Measurements from ENCODE around the gene PRSS36. TPM values are rescaled to one million over a fixed set of nuclear protein-coding genes. Genes with fewer than 3 reads are reported as not detected.

The PRSS36 gene
- total and polyA plus RNA-seq, 9 of the 15 experiments (the other 6 are each of a cell fraction or from before 2014, with no cell fraction given): 0.09 to 1.2 (median 0.54) TPM; not detected in 2

DNA sequence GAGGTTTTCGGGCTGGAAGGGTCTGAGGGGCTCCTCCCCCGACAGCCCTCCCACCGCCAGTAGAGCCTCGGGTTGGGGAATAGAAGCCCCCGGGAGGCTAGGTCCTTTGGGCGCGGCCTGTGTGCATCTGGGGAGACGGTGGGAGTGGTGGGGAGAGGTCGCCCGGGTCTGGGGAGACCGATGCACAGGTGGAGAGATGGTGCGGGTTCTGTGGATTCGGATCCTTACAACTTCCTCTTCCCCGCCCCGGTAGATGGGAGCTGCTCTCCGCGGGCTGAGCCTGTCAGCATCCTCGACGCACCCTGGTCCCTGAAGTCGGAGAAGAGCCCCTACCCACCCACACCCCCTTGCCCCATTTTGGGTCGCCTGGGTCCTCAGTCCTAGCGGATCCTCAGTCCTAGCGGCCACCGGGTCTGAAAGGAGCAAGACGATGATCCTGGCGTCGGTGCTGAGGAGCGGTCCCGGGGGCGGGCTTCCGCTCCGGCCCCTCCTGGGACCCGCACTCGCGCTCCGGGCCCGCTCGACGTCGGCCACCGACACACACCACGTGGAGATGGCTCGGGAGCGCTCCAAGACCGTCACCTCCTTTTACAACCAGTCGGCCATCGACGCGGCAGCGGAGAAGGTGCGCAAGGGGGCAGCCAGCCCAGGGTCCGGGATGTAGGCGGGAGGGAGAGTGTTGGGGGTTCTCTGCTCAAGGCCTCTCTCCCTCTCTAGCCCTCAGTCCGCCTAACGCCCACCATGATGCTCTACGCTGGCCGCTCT is 40.9 kb downstream of the PRSS36 start:
- Histone ChIP-seq H4K20me1 (replicated peaks; ENCODE audit: control insufficient read depth, insufficient read depth, low read length) (no peaks in the 10 kb centered on the region; the same call in 1 of the 2 replicates), H3K4me3 (peak overlapping the region; percentile 98), H3K9ac (ENCODE audit: insufficient read depth in 1 of 2, low read depth in 2 of 2, low read length in 2 of 2) (peak overlapping the region; percentile 87 to 93), H3K36me3 (ENCODE audit: control insufficient read depth, insufficient read depth, low read length) (peaks cover 44% of the 10 kb centered on the region; the same call in 2 of the 3 replicates), H3K9me1 (ENCODE audit: control insufficient read depth, insufficient read depth, low read length) (no peaks in the 10 kb centered on the region), H3K79me2 (ENCODE audit: control insufficient read depth, insufficient read depth, low read length) (peaks cover 13% of the 10 kb centered on the region), H3K9me3 (replicated peaks; ENCODE audit: control insufficient read depth, insufficient read depth, low read depth, low read length) (no peaks in the 10 kb centered on the region), H2AFZ (ENCODE audit: low read depth, low read length) (peak overlapping the region; percentile 99; the same call in 1 of the 2 replicates), H3K27ac (ENCODE audit: extremely low read depth, low read depth, low read length) (peak overlapping the region; percentile 61; the same call in 1 of the 3 replicates), H3K4me1 (replicated peaks in 1 of 2; ENCODE audit: control insufficient read depth in 2 of 2, insufficient read depth in 2 of 2, low read length in 2 of 2) (peaks cover 8 to 36% of the 10 kb centered on the region in 2 experiments), H3K4me2 (ENCODE audit: insufficient read depth, low read length) (peak overlapping the region; percentile 81), H3K27me3 (ENCODE audit: control insufficient read depth in 2 of 2, insufficient read depth in 2 of 2, low read length in 2 of 2) (no peaks in the 10 kb centered on the region)
- TSS peak; percentile 55 for BruUV-seq (replicated peaks)
- no peak for DNase-seq (ENCODE audit: extremely low read depth in 1 of 4, low spot score in 3 of 4)
- in situ Hi-C loops (cut with MboI) (no loop called here), intact Hi-C loops (cut with micrococcal nuclease) (loop anchor here (5.0 kb wide), 1 partner anchor 33 kb away; no protein-coding TSS in a partner anchor)
- 69% methylated on average over 33 of the region's 57 CpGs for WGBS (ENCODE audit: insufficient coverage, low coverage, missing lambda C conversion rate)
- no peak for FAIRE-seq
- POLR2A ChIA-PET: interaction anchor here (0.7 kb wide), 1 partner anchor 8 kb away, joined by 3 read pairs; the partner anchor contains the start of gene KAT8
- ATAC-seq: no peak; the same call in 2 of the 3 replicates
- CTCF ChIA-PET (ENCODE audit: low intra/inter-chr PET ratio): no interaction called here
- TF ChIP-seq MECOM (CRISPR knock-in tag; IDR thresholded peaks at IDR 0.05) (no peak), CREB1 (IDR thresholded peaks at IDR 0.05) (no peak), CREB1 (CRISPR knock-in tag; IDR thresholded peaks at IDR 0.05) (no peak), ZNF717 (CRISPR knock-in tag; IDR thresholded peaks at IDR 0.05) (no peak), ZNF668 (CRISPR knock-in tag; IDR thresholded peaks at IDR 0.05) (no peak), ELF4 (CRISPR knock-in tag; IDR thresholded peaks at IDR 0.05) (no peak), NCOA2 (IDR thresholded peaks at IDR 0.05; ENCODE audit: partially characterized antibody in 2 of 2) (no peak), PCBP1 (IDR thresholded peaks at IDR 0.05; ENCODE audit: low read depth, low read length, poor library complexity, severe bottlenecking) (peak; percentile 44), CBX1 (IDR thresholded peaks at IDR 0.05; ENCODE audit: low read depth) (0 out of 2 replicates have a peak, but pooled peaks have one; percentile 15), HLTF (IDR thresholded peaks at IDR 0.05) (no peak), ETV5 (CRISPR knock-in tag; IDR thresholded peaks at IDR 0.05; ENCODE audit: low read depth) (no peak), PRPF4 (IDR thresholded peaks at IDR 0.05; ENCODE audit: insufficient read depth, low read depth, low read length, poor library complexity, severe bottlenecking) (peak; percentile 57), KAT7 (CRISPR knock-in tag; IDR thresholded peaks at IDR 0.05; ENCODE audit: borderline replicate concordance) (0 out of 2 replicates have a peak, but pooled peaks have one; percentile 15), ZNF75A (CRISPR knock-in tag; IDR thresholded peaks at IDR 0.05) (no peak), RUNX1 (IDR thresholded peaks at IDR 0.05; ENCODE audit: low read depth) (no peak)
- TF ChIP-seq, protein P1, sequence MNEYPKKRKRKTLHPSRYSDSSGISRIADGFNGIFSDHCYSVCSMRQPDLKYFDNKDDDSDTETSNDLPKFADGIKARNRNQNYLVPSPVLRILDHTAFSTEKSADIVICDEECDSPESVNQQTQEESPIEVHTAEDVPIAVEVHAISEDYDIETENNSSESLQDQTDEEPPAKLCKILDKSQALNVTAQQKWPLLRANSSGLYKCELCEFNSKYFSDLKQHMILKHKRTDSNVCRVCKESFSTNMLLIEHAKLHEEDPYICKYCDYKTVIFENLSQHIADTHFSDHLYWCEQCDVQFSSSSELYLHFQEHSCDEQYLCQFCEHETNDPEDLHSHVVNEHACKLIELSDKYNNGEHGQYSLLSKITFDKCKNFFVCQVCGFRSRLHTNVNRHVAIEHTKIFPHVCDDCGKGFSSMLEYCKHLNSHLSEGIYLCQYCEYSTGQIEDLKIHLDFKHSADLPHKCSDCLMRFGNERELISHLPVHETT (CRISPR knock-in tag; conservative IDR thresholded peaks at IDR 0.05 in 1 of 2, IDR thresholded peaks at IDR 0.05 in 1 of 2): no peak
- TF ChIP-seq, protein P2, sequence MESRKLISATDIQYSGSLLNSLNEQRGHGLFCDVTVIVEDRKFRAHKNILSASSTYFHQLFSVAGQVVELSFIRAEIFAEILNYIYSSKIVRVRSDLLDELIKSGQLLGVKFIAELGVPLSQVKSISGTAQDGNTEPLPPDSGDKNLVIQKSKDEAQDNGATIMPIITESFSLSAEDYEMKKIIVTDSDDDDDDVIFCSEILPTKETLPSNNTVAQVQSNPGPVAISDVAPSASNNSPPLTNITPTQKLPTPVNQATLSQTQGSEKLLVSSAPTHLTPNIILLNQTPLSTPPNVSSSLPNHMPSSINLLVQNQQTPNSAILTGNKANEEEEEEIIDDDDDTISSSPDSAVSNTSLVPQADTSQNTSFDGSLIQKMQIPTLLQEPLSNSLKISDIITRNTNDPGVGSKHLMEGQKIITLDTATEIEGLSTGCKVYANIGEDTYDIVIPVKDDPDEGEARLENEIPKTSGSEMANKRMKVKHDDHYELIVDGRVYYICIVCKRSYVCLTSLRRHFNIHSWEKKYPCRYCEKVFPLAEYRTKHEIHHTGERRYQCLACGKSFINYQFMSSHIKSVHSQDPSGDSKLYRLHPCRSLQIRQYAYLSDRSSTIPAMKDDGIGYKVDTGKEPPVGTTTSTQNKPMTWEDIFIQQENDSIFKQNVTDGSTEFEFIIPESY (CRISPR knock-in tag; IDR thresholded peaks at IDR 0.05): peak; percentile 64; the same call in 1 of the 2 replicates
- TF ChIP-seq, protein P3, sequence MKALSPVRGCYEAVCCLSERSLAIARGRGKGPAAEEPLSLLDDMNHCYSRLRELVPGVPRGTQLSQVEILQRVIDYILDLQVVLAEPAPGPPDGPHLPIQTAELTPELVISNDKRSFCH (CRISPR knock-in tag; IDR thresholded peaks at IDR 0.05): no peak
- TF ChIP-seq, protein P3 (tag; IDR thresholded peaks at IDR 0.05): no peak

Measured in K562 (cell line).